Loucy (cell line): Measurements from ENCODE around the gene MS4A14.

Source experiments
- EZH2phosphoT487 ChIP-seq: fragments of 200-600 bp; IDR thresholded peaks from 2 replicates; pipeline ENCODE4 v1.6.1; 2018; ENCODE audit warnings: antibody characterized with exemption, mild to moderate bottlenecking, moderate library complexity, borderline replicate concordance
- TF ChIP-seq, protein P1 (sequence below): fragments of 200-600 bp; sonication (generic); conservative IDR thresholded peaks from 2 replicates; pipeline ENCODE4 v1.5.1; 2014; ENCODE audit warnings: mild to moderate bottlenecking, antibody characterized with exemption, low read length

DNA sequence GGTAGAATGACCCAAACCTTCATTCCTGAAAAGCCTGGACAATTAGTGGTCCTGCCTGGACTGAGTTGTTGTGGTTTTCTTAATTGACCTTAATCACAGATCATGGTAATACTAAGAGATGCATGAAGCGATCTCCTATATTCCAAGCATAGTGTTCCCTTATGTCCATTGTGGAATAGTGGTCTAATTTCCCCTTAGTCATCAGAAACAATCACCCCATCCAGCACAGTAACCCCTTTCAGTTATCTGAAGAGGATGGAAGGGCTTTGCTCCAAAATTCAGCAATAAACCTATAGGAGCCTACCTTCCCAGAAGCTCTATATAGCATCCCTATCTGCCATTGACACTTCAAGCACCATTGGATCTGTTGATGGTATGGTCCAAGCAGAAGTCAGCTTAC is 26.4 kb downstream of the MS4A14 start:
- TF ChIP-seq, protein P1, sequence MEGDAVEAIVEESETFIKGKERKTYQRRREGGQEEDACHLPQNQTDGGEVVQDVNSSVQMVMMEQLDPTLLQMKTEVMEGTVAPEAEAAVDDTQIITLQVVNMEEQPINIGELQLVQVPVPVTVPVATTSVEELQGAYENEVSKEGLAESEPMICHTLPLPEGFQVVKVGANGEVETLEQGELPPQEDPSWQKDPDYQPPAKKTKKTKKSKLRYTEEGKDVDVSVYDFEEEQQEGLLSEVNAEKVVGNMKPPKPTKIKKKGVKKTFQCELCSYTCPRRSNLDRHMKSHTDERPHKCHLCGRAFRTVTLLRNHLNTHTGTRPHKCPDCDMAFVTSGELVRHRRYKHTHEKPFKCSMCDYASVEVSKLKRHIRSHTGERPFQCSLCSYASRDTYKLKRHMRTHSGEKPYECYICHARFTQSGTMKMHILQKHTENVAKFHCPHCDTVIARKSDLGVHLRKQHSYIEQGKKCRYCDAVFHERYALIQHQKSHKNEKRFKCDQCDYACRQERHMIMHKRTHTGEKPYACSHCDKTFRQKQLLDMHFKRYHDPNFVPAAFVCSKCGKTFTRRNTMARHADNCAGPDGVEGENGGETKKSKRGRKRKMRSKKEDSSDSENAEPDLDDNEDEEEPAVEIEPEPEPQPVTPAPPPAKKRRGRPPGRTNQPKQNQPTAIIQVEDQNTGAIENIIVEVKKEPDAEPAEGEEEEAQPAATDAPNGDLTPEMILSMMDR: no peak
- TF ChIP-seq EZH2phosphoT487: no peak
